HEK293 (cell line): ENCODE results near the gene FRMD8.

Source experiments
- FEZF1 ChIP-seq: fragments of 450-650 bp; formaldehyde crosslinking; IDR thresholded peaks from 2 replicates; pipeline ENCODE4 v1.5.1; 2016; ENCODE audit warnings: missing biosample characterization, missing genetic modification characterization
- GLI4 ChIP-seq: fragments of 450-650 bp; formaldehyde crosslinking; IDR thresholded peaks from 2 replicates; pipeline ENCODE4 v1.5.1; 2016; ENCODE audit warnings: missing biosample characterization, missing genetic modification characterization
- IKZF3 ChIP-seq: fragments of 450-650 bp; IDR thresholded peaks from 2 replicates; pipeline ENCODE4 v1.5.0; 2018; ENCODE audit warnings: missing biosample characterization, mild to moderate bottlenecking, missing genetic modification characterization, moderate library complexity
- OSR2 ChIP-seq: fragments of 450-650 bp; formaldehyde crosslinking; IDR thresholded peaks from 2 replicates; pipeline ENCODE4 v1.5.1; 2016; ENCODE audit warnings: missing biosample characterization, missing genetic modification characterization
- SCRT1 ChIP-seq: fragments of 450-650 bp; formaldehyde crosslinking; IDR thresholded peaks from 2 replicates; pipeline ENCODE4 v1.5.1; 2016; ENCODE audit warnings: missing biosample characterization, missing genetic modification characterization, borderline replicate concordance
- SP3 ChIP-seq: fragments of 450-650 bp; formaldehyde crosslinking; IDR thresholded peaks from 2 replicates; pipeline ENCODE4 v1.5.1; 2016; ENCODE audit warnings: missing biosample characterization, missing genetic modification characterization
- WT1 ChIP-seq: fragments of 450-650 bp; formaldehyde crosslinking; IDR thresholded peaks from 2 replicates; pipeline ENCODE4 v1.5.1; 2016; ENCODE audit warnings: missing biosample characterization, missing genetic modification characterization
- ZBTB1 ChIP-seq: fragments of 450-650 bp; formaldehyde crosslinking; IDR thresholded peaks from 2 replicates; pipeline ENCODE4 v1.5.1; 2016; ENCODE audit warnings: missing biosample characterization, missing genetic modification characterization
- ZBTB48 ChIP-seq: fragments of 450-650 bp; formaldehyde crosslinking; IDR thresholded peaks from 2 replicates; pipeline ENCODE4 v1.5.1; 2016; ENCODE audit warnings: missing biosample characterization, missing genetic modification characterization
- ZBTB8A ChIP-seq: fragments of 450-650 bp; formaldehyde crosslinking; IDR thresholded peaks from 2 replicates; pipeline ENCODE4 v1.5.1; 2016; ENCODE audit warnings: missing biosample characterization, missing genetic modification characterization
- ZFP3 ChIP-seq: fragments of 450-650 bp; formaldehyde crosslinking; IDR thresholded peaks from 2 replicates; pipeline ENCODE4 v1.5.1; 2016; ENCODE audit warnings: low read depth, missing biosample characterization, missing genetic modification characterization
- ZNF175 ChIP-seq: fragments of 450-650 bp; formaldehyde crosslinking; IDR thresholded peaks from 2 replicates; pipeline ENCODE4 v1.5.1; 2016; ENCODE audit warnings: missing biosample characterization, missing genetic modification characterization
- ZNF211 ChIP-seq: fragments of 450-650 bp; formaldehyde crosslinking; IDR thresholded peaks from 2 replicates; pipeline ENCODE4 v1.5.1; 2016; ENCODE audit warnings: low read depth, missing biosample characterization, missing genetic modification characterization
- ZNF214 ChIP-seq: fragments of 450-650 bp; formaldehyde crosslinking; IDR thresholded peaks from 2 replicates; pipeline ENCODE4 v1.5.1; 2017; ENCODE audit warnings: missing biosample characterization, mild to moderate bottlenecking, missing genetic modification characterization, borderline replicate concordance
- ZNF366 ChIP-seq: fragments of 450-650 bp; formaldehyde crosslinking; conservative IDR thresholded peaks from 2 replicates; pipeline ENCODE4 v1.5.1; 2016; ENCODE audit warnings: missing biosample characterization, missing genetic modification characterization
- ZNF391 ChIP-seq: fragments of 450-650 bp; formaldehyde crosslinking; IDR thresholded peaks from 2 replicates; pipeline ENCODE4 v1.5.1; 2016; ENCODE audit warnings: low read depth, missing biosample characterization, missing genetic modification characterization, borderline replicate concordance
- ZNF404 ChIP-seq: fragments of 450-650 bp; formaldehyde crosslinking; IDR thresholded peaks from 2 replicates; pipeline ENCODE4 v1.5.1; 2017; ENCODE audit warnings: missing biosample characterization, missing genetic modification characterization
- ZNF510 ChIP-seq: fragments of 450-650 bp; formaldehyde crosslinking; IDR thresholded peaks from 2 replicates; pipeline ENCODE4 v1.5.1; 2018; ENCODE audit warnings: mild to moderate bottlenecking, missing genetic modification characterization, missing biosample characterization; ENCODE audit not compliant: insufficient replicate concordance
- ZNF555 ChIP-seq: fragments of 450-650 bp; formaldehyde crosslinking; conservative IDR thresholded peaks from 2 replicates; pipeline ENCODE4 v1.5.1; 2017; ENCODE audit warnings: missing biosample characterization, mild to moderate bottlenecking, missing genetic modification characterization, inconsistent platforms
- ZNF585B ChIP-seq: fragments of 450-650 bp; formaldehyde crosslinking; IDR thresholded peaks from 2 replicates; pipeline ENCODE4 v1.5.1; 2016; ENCODE audit warnings: missing biosample characterization, missing genetic modification characterization
- ZNF701 ChIP-seq: fragments of 450-650 bp; formaldehyde crosslinking; IDR thresholded peaks from 2 replicates; pipeline ENCODE4 v1.5.1; 2016; ENCODE audit warnings: missing biosample characterization, missing genetic modification characterization
- ZNF707 ChIP-seq: fragments of 450-650 bp; formaldehyde crosslinking; IDR thresholded peaks from 2 replicates; pipeline ENCODE4 v1.5.1; 2016; ENCODE audit warnings: missing biosample characterization, missing genetic modification characterization
- ZNF843 ChIP-seq: fragments of 450-650 bp; formaldehyde crosslinking; IDR thresholded peaks from 2 replicates; pipeline ENCODE4 v1.5.1; 2016; ENCODE audit warnings: missing biosample characterization, missing genetic modification characterization
- ZSCAN23 ChIP-seq: fragments of 450-650 bp; formaldehyde crosslinking; IDR thresholded peaks from 2 replicates; pipeline ENCODE4 v1.5.1; 2016; ENCODE audit warnings: missing biosample characterization, missing genetic modification characterization
- ZXDB ChIP-seq: fragments of 450-650 bp; formaldehyde crosslinking; IDR thresholded peaks from 2 replicates; pipeline ENCODE4 v1.5.1; 2016; ENCODE audit warnings: missing biosample characterization, missing genetic modification characterization
- TF ChIP-seq, protein P1 (sequence below): IDR thresholded peaks from 2 replicates; pipeline ENCODE4 v1.6.1; 2011; ENCODE audit warnings: mild to moderate bottlenecking, low read depth, low read length, borderline replicate concordance
- TF ChIP-seq, protein P2 (sequence below): fragments of 450-650 bp; formaldehyde crosslinking; IDR thresholded peaks from 2 replicates; pipeline ENCODE4 v1.5.1; 2016; ENCODE audit warnings: missing biosample characterization, missing genetic modification characterization
- TF ChIP-seq, protein P3 (sequence below): fragments of 450-650 bp; formaldehyde crosslinking; conservative IDR thresholded peaks from 2 replicates; pipeline ENCODE4 v1.5.1; 2016; ENCODE audit warnings: low read depth, missing biosample characterization, missing genetic modification characterization
- TF ChIP-seq, protein P4 (sequence below): fragments of 450-650 bp; formaldehyde crosslinking; IDR thresholded peaks from 2 replicates; pipeline ENCODE4 v1.5.1; 2017; ENCODE audit warnings: missing biosample characterization, missing genetic modification characterization
- TF ChIP-seq, protein P5 (sequence below): fragments of 450-650 bp; IDR thresholded peaks from 2 replicates; pipeline ENCODE4 v1.5.1; 2018; ENCODE audit warnings: missing biosample characterization, mild to moderate bottlenecking, missing genetic modification characterization

The FRMD8 gene

DNA sequence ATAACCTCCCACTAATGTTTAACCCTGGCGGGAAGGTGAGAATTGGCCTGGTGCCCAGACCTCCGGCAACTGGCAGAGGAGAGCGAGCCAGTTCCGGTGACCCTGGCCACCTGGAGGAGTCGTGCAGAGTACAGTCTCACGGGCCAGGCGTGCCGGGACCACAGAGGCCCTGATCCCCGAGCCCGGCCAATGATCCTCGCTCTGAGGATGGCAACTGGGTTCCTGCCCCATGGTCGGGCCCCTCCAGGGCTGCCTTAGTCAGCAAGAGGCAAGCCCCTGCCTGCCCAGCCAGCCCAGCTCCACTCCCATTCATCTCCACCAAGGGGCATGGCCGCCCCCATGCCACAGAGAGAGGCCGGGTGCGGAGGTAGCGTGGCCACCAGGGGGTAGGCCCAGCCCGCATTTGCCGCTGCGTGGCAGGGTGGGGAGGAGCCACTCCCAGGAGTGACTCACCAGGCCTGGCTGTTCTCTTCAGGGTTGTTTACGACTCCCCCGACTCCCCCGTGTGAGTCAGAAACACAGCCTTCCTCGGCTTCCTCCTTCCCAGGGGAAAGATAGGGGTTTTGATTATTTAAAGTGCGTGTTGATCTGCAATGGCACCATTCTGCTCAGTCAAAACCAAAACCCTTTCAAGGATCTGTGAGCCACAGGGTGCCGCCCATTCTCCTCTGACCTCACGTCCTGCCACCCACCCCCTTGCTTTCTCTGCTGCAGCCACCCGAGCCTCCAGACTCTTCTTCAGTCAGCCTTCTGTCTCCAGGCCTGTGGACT, 4.2 kb upstream of the FRMD8 start, which contains the start of gene SLC25A45 (continued):
- TF ChIP-seq ZBTB48 (tag by site-specific recombination) (peak; percentile 92), ZFP3 (tag by site-specific recombination) (no peak), ZNF175 (tag by site-specific recombination) (no peak), FEZF1 (peak; percentile 70), ZNF391 (tag by site-specific recombination) (peak; percentile 38), SP3 (tag by site-specific recombination) (peak; percentile 65), ZNF366 (tag by site-specific recombination) (peak; percentile 92), ZSCAN23 (tag by site-specific recombination) (no peak), ZNF510 (tag by site-specific recombination) (no peak), ZBTB1 (tag by site-specific recombination) (peak; percentile 98), ZNF585B (tag by site-specific recombination) (no peak), ZNF701 (tag by site-specific recombination) (0 out of 2 replicates have a peak, but pooled peaks have one; percentile 49), ZNF211 (tag by site-specific recombination) (no peak), ZNF404 (tag by site-specific recombination) (no peak), SCRT1 (tag by site-specific recombination) (no peak), ZNF555 (tag by site-specific recombination) (no peak), ZBTB8A (tag by site-specific recombination) (peak; percentile 95), IKZF3 (tag by site-specific recombination) (peak; percentile 98), OSR2 (tag by site-specific recombination) (peak; percentile 68), WT1 (tag by site-specific recombination) (peak; percentile 96), ZXDB (tag by site-specific recombination) (peak; percentile 87), GLI4 (tag by site-specific recombination) (no peak), ZNF707 (no peak), ZNF843 (peak; percentile 71), ZNF214 (tag by site-specific recombination) (no peak)
- TF ChIP-seq, protein P1, sequence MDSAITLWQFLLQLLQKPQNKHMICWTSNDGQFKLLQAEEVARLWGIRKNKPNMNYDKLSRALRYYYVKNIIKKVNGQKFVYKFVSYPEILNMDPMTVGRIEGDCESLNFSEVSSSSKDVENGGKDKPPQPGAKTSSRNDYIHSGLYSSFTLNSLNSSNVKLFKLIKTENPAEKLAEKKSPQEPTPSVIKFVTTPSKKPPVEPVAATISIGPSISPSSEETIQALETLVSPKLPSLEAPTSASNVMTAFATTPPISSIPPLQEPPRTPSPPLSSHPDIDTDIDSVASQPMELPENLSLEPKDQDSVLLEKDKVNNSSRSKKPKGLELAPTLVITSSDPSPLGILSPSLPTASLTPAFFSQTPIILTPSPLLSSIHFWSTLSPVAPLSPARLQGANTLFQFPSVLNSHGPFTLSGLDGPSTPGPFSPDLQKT = no peak
- TF ChIP-seq, protein P2, sequence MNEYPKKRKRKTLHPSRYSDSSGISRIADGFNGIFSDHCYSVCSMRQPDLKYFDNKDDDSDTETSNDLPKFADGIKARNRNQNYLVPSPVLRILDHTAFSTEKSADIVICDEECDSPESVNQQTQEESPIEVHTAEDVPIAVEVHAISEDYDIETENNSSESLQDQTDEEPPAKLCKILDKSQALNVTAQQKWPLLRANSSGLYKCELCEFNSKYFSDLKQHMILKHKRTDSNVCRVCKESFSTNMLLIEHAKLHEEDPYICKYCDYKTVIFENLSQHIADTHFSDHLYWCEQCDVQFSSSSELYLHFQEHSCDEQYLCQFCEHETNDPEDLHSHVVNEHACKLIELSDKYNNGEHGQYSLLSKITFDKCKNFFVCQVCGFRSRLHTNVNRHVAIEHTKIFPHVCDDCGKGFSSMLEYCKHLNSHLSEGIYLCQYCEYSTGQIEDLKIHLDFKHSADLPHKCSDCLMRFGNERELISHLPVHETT = no peak
- TF ChIP-seq, protein P3, sequence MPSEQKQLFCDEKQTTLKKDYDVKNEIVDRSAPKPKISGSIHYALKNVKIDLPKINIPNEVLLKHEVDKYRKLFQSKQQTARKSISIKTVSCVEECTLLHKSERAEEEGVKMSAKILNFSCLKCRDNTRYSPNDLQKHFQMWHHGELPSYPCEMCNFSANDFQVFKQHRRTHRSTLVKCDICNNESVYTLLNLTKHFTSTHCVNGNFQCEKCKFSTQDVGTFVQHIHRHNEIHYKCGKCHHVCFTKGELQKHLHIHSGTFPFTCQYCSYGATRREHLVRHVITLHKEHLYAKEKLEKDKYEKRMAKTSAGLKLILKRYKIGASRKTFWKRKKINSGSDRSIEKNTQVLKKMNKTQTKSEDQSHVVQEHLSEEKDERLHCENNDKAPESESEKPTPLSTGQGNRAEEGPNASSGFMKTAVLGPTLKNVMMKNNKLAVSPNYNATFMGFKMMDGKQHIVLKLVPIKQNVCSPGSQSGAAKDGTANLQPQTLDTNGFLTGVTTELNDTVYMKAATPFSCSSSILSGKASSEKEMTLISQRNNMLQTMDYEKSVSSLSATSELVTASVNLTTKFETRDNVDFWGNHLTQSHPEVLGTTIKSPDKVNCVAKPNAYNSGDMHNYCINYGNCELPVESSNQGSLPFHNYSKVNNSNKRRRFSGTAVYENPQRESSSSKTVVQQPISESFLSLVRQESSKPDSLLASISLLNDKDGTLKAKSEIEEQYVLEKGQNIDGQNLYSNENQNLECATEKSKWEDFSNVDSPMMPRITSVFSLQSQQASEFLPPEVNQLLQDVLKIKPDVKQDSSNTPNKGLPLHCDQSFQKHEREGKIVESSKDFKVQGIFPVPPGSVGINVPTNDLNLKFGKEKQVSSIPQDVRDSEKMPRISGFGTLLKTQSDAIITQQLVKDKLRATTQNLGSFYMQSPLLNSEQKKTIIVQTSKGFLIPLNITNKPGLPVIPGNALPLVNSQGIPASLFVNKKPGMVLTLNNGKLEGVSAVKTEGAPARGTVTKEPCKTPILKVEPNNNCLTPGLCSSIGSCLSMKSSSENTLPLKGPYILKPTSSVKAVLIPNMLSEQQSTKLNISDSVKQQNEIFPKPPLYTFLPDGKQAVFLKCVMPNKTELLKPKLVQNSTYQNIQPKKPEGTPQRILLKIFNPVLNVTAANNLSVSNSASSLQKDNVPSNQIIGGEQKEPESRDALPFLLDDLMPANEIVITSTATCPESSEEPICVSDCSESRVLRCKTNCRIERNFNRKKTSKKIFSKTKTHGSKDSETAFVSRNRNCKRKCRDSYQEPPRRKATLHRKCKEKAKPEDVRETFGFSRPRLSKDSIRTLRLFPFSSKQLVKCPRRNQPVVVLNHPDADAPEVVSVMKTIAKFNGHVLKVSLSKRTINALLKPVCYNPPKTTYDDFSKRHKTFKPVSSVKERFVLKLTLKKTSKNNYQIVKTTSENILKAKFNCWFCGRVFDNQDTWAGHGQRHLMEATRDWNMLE (tag by site-specific recombination) = 0 out of 2 replicates have a peak, but pooled peaks have one; percentile 11
- TF ChIP-seq, protein P4, sequence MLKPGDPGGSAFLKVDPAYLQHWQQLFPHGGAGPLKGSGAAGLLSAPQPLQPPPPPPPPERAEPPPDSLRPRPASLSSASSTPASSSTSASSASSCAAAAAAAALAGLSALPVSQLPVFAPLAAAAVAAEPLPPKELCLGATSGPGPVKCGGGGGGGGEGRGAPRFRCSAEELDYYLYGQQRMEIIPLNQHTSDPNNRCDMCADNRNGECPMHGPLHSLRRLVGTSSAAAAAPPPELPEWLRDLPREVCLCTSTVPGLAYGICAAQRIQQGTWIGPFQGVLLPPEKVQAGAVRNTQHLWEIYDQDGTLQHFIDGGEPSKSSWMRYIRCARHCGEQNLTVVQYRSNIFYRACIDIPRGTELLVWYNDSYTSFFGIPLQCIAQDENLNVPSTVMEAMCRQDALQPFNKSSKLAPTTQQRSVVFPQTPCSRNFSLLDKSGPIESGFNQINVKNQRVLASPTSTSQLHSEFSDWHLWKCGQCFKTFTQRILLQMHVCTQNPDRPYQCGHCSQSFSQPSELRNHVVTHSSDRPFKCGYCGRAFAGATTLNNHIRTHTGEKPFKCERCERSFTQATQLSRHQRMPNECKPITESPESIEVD (tag by site-specific recombination) = no peak
- TF ChIP-seq, protein P5, sequence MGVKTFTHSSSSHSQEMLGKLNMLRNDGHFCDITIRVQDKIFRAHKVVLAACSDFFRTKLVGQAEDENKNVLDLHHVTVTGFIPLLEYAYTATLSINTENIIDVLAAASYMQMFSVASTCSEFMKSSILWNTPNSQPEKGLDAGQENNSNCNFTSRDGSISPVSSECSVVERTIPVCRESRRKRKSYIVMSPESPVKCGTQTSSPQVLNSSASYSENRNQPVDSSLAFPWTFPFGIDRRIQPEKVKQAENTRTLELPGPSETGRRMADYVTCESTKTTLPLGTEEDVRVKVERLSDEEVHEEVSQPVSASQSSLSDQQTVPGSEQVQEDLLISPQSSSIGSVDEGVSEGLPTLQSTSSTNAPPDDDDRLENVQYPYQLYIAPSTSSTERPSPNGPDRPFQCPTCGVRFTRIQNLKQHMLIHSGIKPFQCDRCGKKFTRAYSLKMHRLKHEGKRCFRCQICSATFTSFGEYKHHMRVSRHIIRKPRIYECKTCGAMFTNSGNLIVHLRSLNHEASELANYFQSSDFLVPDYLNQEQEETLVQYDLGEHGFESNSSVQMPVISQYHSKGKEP (tag by site-specific recombination) = no peak
